HEK293 (cell line): Measurements from ENCODE around the gene PURB.

Source experiments
- CTCF ChIA-PET: fragments of 350-600 bp; formaldehyde crosslinking; extraction: SDS; loops from one replicate; lab custom pipeline; 2021; ENCODE audit warnings: antibody characterized with exemption; lab: Yijun Ruan, JAX
- POLR2A ChIA-PET: fragments of 300-600 bp; formaldehyde crosslinking; extraction: SDS; loops from one replicate; lab custom pipeline; 2020; ENCODE audit warnings: antibody characterized with exemption, inconsistent platforms; lab: Yijun Ruan, JAX
- H3K27ac ChIP-seq: fragments of 200-500 bp; sonication (Bioruptor generic); 2 replicates; pipeline ENCODE4 v1.5.1; 2014; ENCODE audit warnings: low read depth, low read length, control low read depth, inconsistent platforms; ENCODE audit errors: extremely low read depth
- H3K36me3 ChIP-seq, 2 experiments: fragments of 200-500 bp in 1 of 2; sonication (Bioruptor generic) in 1 of 2; 1 replicate in 1 of 2; 2 replicates in 1 of 2; pipeline ENCODE4 v1.5.1; 2014 to 2017; ENCODE audit warnings: inconsistent platforms in 2 of 2, low read length in 2 of 2; ENCODE audit not compliant: control insufficient read depth in 2 of 2, insufficient read depth in 1 of 2
- H3K4me1 ChIP-seq: fragments of 200-500 bp; sonication (Bioruptor generic); 2 replicates; pipeline ENCODE4 v1.5.1; 2014; ENCODE audit warnings: mild to moderate bottlenecking, low read length, inconsistent platforms; ENCODE audit not compliant: control insufficient read depth, insufficient read depth
- H3K4me3 ChIP-seq: 2 replicates; pipeline ENCODE4 v1.5.1; 2011; ENCODE audit warnings: low read depth, mild to moderate bottlenecking, control low read depth, low read length, moderate library complexity
- H3K9me3 ChIP-seq: fragments of 200-500 bp; sonication (Bioruptor generic); 2 replicates; pipeline ENCODE4 v1.5.1; 2014; ENCODE audit warnings: low read depth, low read length, inconsistent platforms; ENCODE audit not compliant: control insufficient read depth, insufficient read depth
- KLF7 ChIP-seq: fragments of 450-650 bp; formaldehyde crosslinking; IDR thresholded peaks from 2 replicates; pipeline ENCODE4 v1.5.1; 2016; ENCODE audit warnings: missing biosample characterization, missing genetic modification characterization, borderline replicate concordance
- KLF9 ChIP-seq: fragments of 450-650 bp; formaldehyde crosslinking; IDR thresholded peaks from 2 replicates; pipeline ENCODE4 v1.5.1; 2016; ENCODE audit warnings: missing biosample characterization, missing genetic modification characterization, low read depth
- PRDM10 ChIP-seq: fragments of 450-650 bp; formaldehyde crosslinking; IDR thresholded peaks from 2 replicates; pipeline ENCODE4 v1.5.1; 2016; ENCODE audit warnings: missing biosample characterization, missing genetic modification characterization
- PRDM4 ChIP-seq: fragments of 450-650 bp; formaldehyde crosslinking; IDR thresholded peaks from 2 replicates; pipeline ENCODE4 v1.5.1; 2017; ENCODE audit warnings: missing biosample characterization, missing genetic modification characterization
- SP7 ChIP-seq: fragments of 450-650 bp; formaldehyde crosslinking; IDR thresholded peaks from 2 replicates; pipeline ENCODE4 v1.5.1; 2016; ENCODE audit warnings: missing biosample characterization, missing genetic modification characterization
- YY1 ChIP-seq: fragments of 450-650 bp; formaldehyde crosslinking; IDR thresholded peaks from 2 replicates; pipeline ENCODE4 v1.5.1; 2018; ENCODE audit warnings: missing biosample characterization, missing genetic modification characterization
- ZBTB26 ChIP-seq: fragments of 450-650 bp; formaldehyde crosslinking; optimal IDR thresholded peaks from 2 replicates; pipeline ENCODE3; 2016; ENCODE audit warnings: missing biosample characterization, mild to moderate bottlenecking, missing genetic modification characterization
- ZNF112 ChIP-seq: fragments of 450-650 bp; formaldehyde crosslinking; IDR thresholded peaks from 2 replicates; pipeline ENCODE4 v1.5.0; 2017; ENCODE audit warnings: missing biosample characterization, missing genetic modification characterization
- ZNF155 ChIP-seq: fragments of 450-650 bp; formaldehyde crosslinking; IDR thresholded peaks from 2 replicates; pipeline ENCODE4 v1.5.1; 2016; ENCODE audit warnings: missing biosample characterization, missing genetic modification characterization
- ZNF174 ChIP-seq: fragments of 450-650 bp; formaldehyde crosslinking; IDR thresholded peaks from 2 replicates; pipeline ENCODE4 v1.5.0; 2017; ENCODE audit warnings: missing biosample characterization, mild to moderate bottlenecking, missing genetic modification characterization
- ZNF23 ChIP-seq: fragments of 450-650 bp; formaldehyde crosslinking; IDR thresholded peaks from 2 replicates; pipeline ENCODE4 v1.5.1; 2016; ENCODE audit warnings: missing biosample characterization, missing genetic modification characterization, borderline replicate concordance
- ZNF248 ChIP-seq: fragments of 450-650 bp; formaldehyde crosslinking; IDR thresholded peaks from 2 replicates; pipeline ENCODE4 v1.5.1; 2017; ENCODE audit warnings: missing biosample characterization, missing genetic modification characterization
- ZNF423 ChIP-seq: fragments of 450-650 bp; formaldehyde crosslinking; IDR thresholded peaks from 2 replicates; pipeline ENCODE4 v1.5.1; 2016; ENCODE audit warnings: missing biosample characterization, missing genetic modification characterization
- ZNF704 ChIP-seq: fragments of 450-650 bp; formaldehyde crosslinking; IDR thresholded peaks from 2 replicates; pipeline ENCODE4 v1.5.1; 2016; ENCODE audit warnings: missing biosample characterization, missing genetic modification characterization
- ZNF76 ChIP-seq: fragments of 450-650 bp; formaldehyde crosslinking; IDR thresholded peaks from 2 replicates; pipeline ENCODE4; 2016; ENCODE audit warnings: low read depth, missing biosample characterization, missing genetic modification characterization, borderline replicate concordance
- ZNF792 ChIP-seq: fragments of 450-650 bp; formaldehyde crosslinking; IDR thresholded peaks from 2 replicates; pipeline ENCODE4 v1.5.1; 2016; ENCODE audit warnings: missing biosample characterization, missing genetic modification characterization
- ZSCAN4 ChIP-seq: fragments of 450-650 bp; formaldehyde crosslinking; IDR thresholded peaks from 2 replicates; pipeline ENCODE4 v1.5.1; 2017; ENCODE audit warnings: missing biosample characterization, missing genetic modification characterization

PURB gene

GRCh38 chr7:44905002-44905635 is 19.8 kb upstream of the PURB start:
- Histone ChIP-seq H3K27ac (no peak overlapping the region), H3K36me3 (no peaks in the 10 kb centered on the region), H3K9me3 (no peaks in the 10 kb centered on the region)
- TF ChIP-seq PRDM4 (tag by site-specific recombination), result no peak
- TF ChIP-seq KLF9 (tag by site-specific recombination), result no peak
- TF ChIP-seq YY1 (tag by site-specific recombination), result no peak
- no peak for TF ChIP-seq ZNF112
- TF ChIP-seq ZNF23, result no peak
- no peak for TF ChIP-seq ZNF423
- TF ChIP-seq ZNF248 (tag by site-specific recombination), result no peak
- TF ChIP-seq SP7, result no peak
- TF ChIP-seq ZNF174 (tag by site-specific recombination), result no peak
- TF ChIP-seq ZNF704 (tag by site-specific recombination), result no peak
- TF ChIP-seq ZNF792, result no peak
- TF ChIP-seq KLF7 (tag by site-specific recombination), result no peak
- TF ChIP-seq ZSCAN4 (tag by site-specific recombination), result no peak
- TF ChIP-seq ZNF155, result no peak
- TF ChIP-seq PRDM10 (tag by site-specific recombination), result no peak
- TF ChIP-seq ZNF76 (tag by site-specific recombination), result no peak
- TF ChIP-seq ZBTB26 (tag by site-specific recombination), result no peak
- TF ChIP-seq, all 188 proteins: peak for 0
- POLR2A ChIA-PET, result interaction anchor here (0.5 to 0.8 kb wide), 2 partner anchors 36 to 331 kb away, joined by 3 read pairs; partner anchors contain the start of gene DDX56
- Histone ChIP-seq H3K4me1 (no peaks in the 10 kb centered on the region), H3K4me3 (no peak overlapping the region)
- CTCF ChIA-PET, result interaction anchor here (0.6 to 0.7 kb wide), 2 partner anchors 233 to 512 kb away, joined by 3 read pairs; no protein-coding TSS in a partner anchor
